Measurements from ENCODE around the gene NDUFB4. TPM values are rescaled to one million over a fixed set of nuclear protein-coding genes. Genes with fewer than 3 reads are reported as not detected.
"Not testable (repeated sequence)": the region's sequence is repeated elsewhere in the genome, so short reads cannot be mapped to it uniquely, and the experiment has no call there.

NDUFB4 gene
- total RNA-seq, 1 donor from 2014 or later: 556 TPM

- Histone ChIP-seq H3K4me3 (no peak overlapping the region), H3K36me3 (no peaks in the 10 kb centered on the region), H3K9me3 (replicated peaks) (peaks cover 6% of the 10 kb centered on the region), H3K27ac (replicated peaks) (peak overlapping the region; percentile 11), H3K27me3 (ENCODE audit: low read depth) (no peaks in the 10 kb centered on the region), H3K4me1 (peaks cover 5% of the 10 kb centered on the region)
- DNase-seq: no peak
- intact Hi-C loops (cut with micrococcal nuclease): no loop called here
- no peak for TF ChIP-seq CTCF (IDR thresholded peaks at IDR 0.05; ENCODE audit: borderline replicate concordance)
Measured at GRCh38 chr3:120634539-120634938, 38.4 kb downstream of the NDUFB4 start.

GRCh38 chr3:120636795-120637401 is 40.8 kb downstream of the NDUFB4 start:
- Histone ChIP-seq H3K4me3 (no peak overlapping the region), H3K4me1 (peaks cover 5% of the 10 kb centered on the region), H3K27ac (replicated peaks) (no peak overlapping the region), H3K36me3 (no peaks in the 10 kb centered on the region), H3K9me3 (replicated peaks) (no peaks in the 10 kb centered on the region), H3K27me3 (ENCODE audit: low read depth) (no peaks in the 10 kb centered on the region)
- intact Hi-C loops (cut with micrococcal nuclease): no loop called here
- no peak for DNase-seq
- TF ChIP-seq CTCF (IDR thresholded peaks at IDR 0.05; ENCODE audit: borderline replicate concordance): no peak

- no peak for TF ChIP-seq CTCF (IDR thresholded peaks at IDR 0.05; ENCODE audit: borderline replicate concordance)
- H3K36me3 ChIP-seq: no peaks in the 10 kb centered on the region
- no peak overlapping the region for H3K4me3 ChIP-seq
- no peaks in the 10 kb centered on the region for H3K9me3 ChIP-seq (replicated peaks)
- no peaks in the 10 kb centered on the region for H3K27me3 ChIP-seq (ENCODE audit: low read depth)
- DNase-seq: no peak
- no peak overlapping the region for H3K27ac ChIP-seq (replicated peaks)
- intact Hi-C loops (cut with micrococcal nuclease): no loop called here
- peaks cover 5% of the 10 kb centered on the region for H3K4me1 ChIP-seq
Measured at GRCh38 chr3:120637851-120638559, 41.9 kb downstream of the NDUFB4 start.

- H3K4me1 ChIP-seq; intact Hi-C loops (cut with micrococcal nuclease); DNase-seq; H3K27me3 ChIP-seq (ENCODE audit: low read depth); H3K9me3 ChIP-seq (replicated peaks); H3K27ac ChIP-seq (replicated peaks); H3K36me3 ChIP-seq; H3K4me3 ChIP-seq: not testable (repeated sequence)
Measured at GRCh38 chr3:120638820-120639219, 42.7 kb downstream of the NDUFB4 start.

GRCh38 chr3:120640231-120640630 is 44.1 kb downstream of the NDUFB4 start:
- H3K27ac ChIP-seq (replicated peaks): no peak overlapping the region
- H3K4me1 ChIP-seq: peaks cover 5% of the 10 kb centered on the region
- intact Hi-C loops (cut with micrococcal nuclease): no loop called here
- H3K36me3 ChIP-seq: no peaks in the 10 kb centered on the region
- H3K4me3 ChIP-seq: no peak overlapping the region
- no peak for TF ChIP-seq CTCF (IDR thresholded peaks at IDR 0.05; ENCODE audit: borderline replicate concordance)
- no peak for DNase-seq
- no peaks in the 10 kb centered on the region for H3K9me3 ChIP-seq (replicated peaks)
- H3K27me3 ChIP-seq (ENCODE audit: low read depth): no peaks in the 10 kb centered on the region

- TF ChIP-seq CTCF (IDR thresholded peaks at IDR 0.05; ENCODE audit: borderline replicate concordance): no peak
- no peak for DNase-seq
- intact Hi-C loops (cut with micrococcal nuclease): no loop called here
- no peaks in the 10 kb centered on the region for H3K27me3 ChIP-seq (ENCODE audit: low read depth)
- H3K9me3 ChIP-seq (replicated peaks): no peaks in the 10 kb centered on the region
- H3K4me1 ChIP-seq: peaks cover 13% of the 10 kb centered on the region
- H3K4me3 ChIP-seq: no peak overlapping the region
- H3K27ac ChIP-seq (replicated peaks): no peak overlapping the region
- H3K36me3 ChIP-seq: no peaks in the 10 kb centered on the region
Measured at GRCh38 chr3:120641696-120642246, 45.6 kb downstream of the NDUFB4 start.
